Smooth muscle cell (in vitro differentiated cells): ENCODE data around the gene FBXW7. TPM values are rescaled to one million over a fixed set of nuclear protein-coding genes. Genes with fewer than 3 reads are reported as not detected.

Experiments
- DNase-seq: peaks from one replicate; lab custom pipeline; 2025; ENCODE audit not compliant: unreplicated experiment; lab: John Stamatoyannopoulos, UW
- H2AFZ ChIP-seq: fragments of 200-600 bp; sonication (generic); 2 replicates; pipeline ENCODE4 v1.6.0; 2016; ENCODE audit warnings: antibody characterized with exemption, low read depth, mild to moderate bottlenecking
- H3F3A ChIP-seq: fragments of 200-600 bp; sonication (generic); 2 replicates; pipeline ENCODE4 v1.6.0; 2017; ENCODE audit warnings: antibody characterized with exemption, low read depth
- H3K27ac ChIP-seq: fragments of 200-600 bp; sonication (generic); 2 replicates; pipeline ENCODE4 v1.5.1; 2016; ENCODE audit warnings: low read depth, mild to moderate bottlenecking
- H3K27me3 ChIP-seq: fragments of 200-600 bp; sonication (generic); 2 replicates; pipeline ENCODE4 v1.6.1; 2016; ENCODE audit warnings: low read depth, mild to moderate bottlenecking
- H3K36me3 ChIP-seq: fragments of 200-600 bp; sonication (generic); 2 replicates; pipeline ENCODE4 v1.5.1; 2016; ENCODE audit warnings: low read depth
- H3K4me1 ChIP-seq: fragments of 200-600 bp; sonication (generic); 2 replicates; pipeline ENCODE4 v1.5.1; 2016; ENCODE audit warnings: low read depth
- H3K4me2 ChIP-seq: fragments of 200-600 bp; sonication (generic); 2 replicates; pipeline ENCODE4 v1.6.0; 2016; ENCODE audit warnings: mild to moderate bottlenecking
- H3K4me3 ChIP-seq: fragments of 200-600 bp; sonication (generic); 2 replicates; pipeline ENCODE4 v1.5.1; 2016; ENCODE audit warnings: mild to moderate bottlenecking
- H3K79me2 ChIP-seq: fragments of 200-600 bp; sonication (generic); 2 replicates; pipeline ENCODE4 v1.6.0; 2016; ENCODE audit warnings: low read depth, mild to moderate bottlenecking
- H3K9ac ChIP-seq: fragments of 200-600 bp; sonication (generic); 2 replicates; pipeline ENCODE4 v1.6.0; 2016; ENCODE audit warnings: low read depth
- H3K9me3 ChIP-seq: fragments of 200-600 bp; sonication (generic); replicated peaks from 2 replicates; pipeline ENCODE4 v1.5.1; 2016; ENCODE audit warnings: low read depth
- H4K20me1 ChIP-seq: fragments of 200-600 bp; sonication (generic); 2 replicates; pipeline ENCODE4 v1.6.0; 2016; ENCODE audit warnings: low read depth
- WGBS: methylation state at CpG from one replicate; pipeline ENCODE4 v1.1.7; 2016; ENCODE audit warnings: low lambda C conversion rate; 5-methylcytosine and 5-hydroxymethylcytosine counted together
- polyA plus RNA-seq: library from polyadenylated mRNA; unstranded; fragments of >200 nt; fragmentation: Nextera tagmentation; extraction: Ambion mirVana; gene quantifications from 2 replicates; pipeline ENCODE4 v1.2.1, GENCODE V29; 2016
- total RNA-seq: library from RNA; depleted of rRNA; stranded (reverse); fragments of >200 nt; gene quantifications from 2 replicates; pipeline ENCODE4 v1.2.3, GENCODE V29; 2014
- TF ChIP-seq, protein P1 (sequence below): fragments of 200-600 bp; sonication (generic); IDR thresholded peaks from 2 replicates; pipeline ENCODE4 v1.5.1; 2017; ENCODE audit warnings: borderline replicate concordance, mild to moderate bottlenecking, antibody characterized with exemption; ENCODE audit not compliant: insufficient read depth, poor library complexity, severe bottlenecking

FBXW7 gene
- total and polyA plus RNA-seq, 2 experiments from 2014 or later: 16.4 to 31.6 TPM

- Histone ChIP-seq H3K9ac (no peak overlapping the region), H3K27ac (peak overlapping the region; percentile 51), H3K36me3 (no peaks in the 10 kb centered on the region), H3F3A (no peaks in the 10 kb centered on the region), H3K4me1 (no peaks in the 10 kb centered on the region), H3K4me2 (peak overlapping the region; percentile 71), H2AFZ (peak overlapping the region; percentile 44), H3K9me3 (no peaks in the 10 kb centered on the region), H3K27me3 (no peaks in the 10 kb centered on the region), H3K79me2 (no peaks in the 10 kb centered on the region), H4K20me1 (no peaks in the 10 kb centered on the region), H3K4me3 (no peak overlapping the region)
- WGBS: 36% methylated on average over 6 of the region's 6 CpGs
- TF ChIP-seq, protein P1, sequence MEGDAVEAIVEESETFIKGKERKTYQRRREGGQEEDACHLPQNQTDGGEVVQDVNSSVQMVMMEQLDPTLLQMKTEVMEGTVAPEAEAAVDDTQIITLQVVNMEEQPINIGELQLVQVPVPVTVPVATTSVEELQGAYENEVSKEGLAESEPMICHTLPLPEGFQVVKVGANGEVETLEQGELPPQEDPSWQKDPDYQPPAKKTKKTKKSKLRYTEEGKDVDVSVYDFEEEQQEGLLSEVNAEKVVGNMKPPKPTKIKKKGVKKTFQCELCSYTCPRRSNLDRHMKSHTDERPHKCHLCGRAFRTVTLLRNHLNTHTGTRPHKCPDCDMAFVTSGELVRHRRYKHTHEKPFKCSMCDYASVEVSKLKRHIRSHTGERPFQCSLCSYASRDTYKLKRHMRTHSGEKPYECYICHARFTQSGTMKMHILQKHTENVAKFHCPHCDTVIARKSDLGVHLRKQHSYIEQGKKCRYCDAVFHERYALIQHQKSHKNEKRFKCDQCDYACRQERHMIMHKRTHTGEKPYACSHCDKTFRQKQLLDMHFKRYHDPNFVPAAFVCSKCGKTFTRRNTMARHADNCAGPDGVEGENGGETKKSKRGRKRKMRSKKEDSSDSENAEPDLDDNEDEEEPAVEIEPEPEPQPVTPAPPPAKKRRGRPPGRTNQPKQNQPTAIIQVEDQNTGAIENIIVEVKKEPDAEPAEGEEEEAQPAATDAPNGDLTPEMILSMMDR: no peak
- no peak for DNase-seq
Measured at GRCh38 chr4:152577708-152578396, 42.0 kb upstream of the FBXW7 start.

DNA sequence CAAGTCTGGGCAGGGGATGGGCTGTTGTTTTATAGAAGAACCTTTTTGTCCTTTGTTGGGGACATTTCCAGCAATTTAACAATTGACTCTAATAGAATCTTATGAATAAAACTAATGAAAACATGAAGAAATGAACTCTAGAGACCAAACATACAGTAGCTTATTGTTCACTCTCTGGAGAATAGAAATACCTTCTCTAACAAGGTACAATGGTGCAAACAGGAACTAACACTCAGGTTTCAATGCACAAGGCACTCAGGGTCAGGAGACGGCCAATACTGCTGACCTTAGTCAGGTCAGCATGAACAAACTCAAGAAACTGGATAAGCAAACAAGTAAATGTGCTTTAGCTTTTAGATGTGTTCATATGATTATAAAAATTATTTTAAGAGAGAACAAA, 39.6 kb upstream of the FBXW7 start:
- 90% methylated on average over 1 of the region's 1 CpG for WGBS

GRCh38 chr4:152573861-152574260, 38.0 kb upstream of the FBXW7 start:
- DNase-seq: no peak
- TF ChIP-seq, protein P1: no peak
- WGBS: 76% methylated on average over 2 of the region's 2 CpGs
- Histone ChIP-seq H2AFZ (no peak overlapping the region), H4K20me1 (no peaks in the 10 kb centered on the region), H3F3A (no peaks in the 10 kb centered on the region), H3K27me3 (no peaks in the 10 kb centered on the region), H3K4me2 (no peak overlapping the region), H3K4me3 (no peak overlapping the region), H3K79me2 (no peaks in the 10 kb centered on the region), H3K27ac (peak overlapping the region; percentile 94), H3K4me1 (peaks cover 5% of the 10 kb centered on the region), H3K36me3 (no peaks in the 10 kb centered on the region), H3K9ac (no peak overlapping the region), H3K9me3 (no peaks in the 10 kb centered on the region)

More for the DNA sequence above, 39.6 kb upstream of the FBXW7 start:
- no peak overlapping the region for H3K4me3 ChIP-seq
- no peak overlapping the region for H2AFZ ChIP-seq
- H3K36me3 ChIP-seq: no peaks in the 10 kb centered on the region
- no peaks in the 10 kb centered on the region for H4K20me1 ChIP-seq
- TF ChIP-seq, protein P1: no peak
- peaks cover 5% of the 10 kb centered on the region for H3K4me1 ChIP-seq
- H3K27me3 ChIP-seq: no peaks in the 10 kb centered on the region
- DNase-seq: no peak
- H3K9me3 ChIP-seq: no peaks in the 10 kb centered on the region
- no peaks in the 10 kb centered on the region for H3F3A ChIP-seq
- H3K79me2 ChIP-seq: no peaks in the 10 kb centered on the region
- no peak overlapping the region for H3K4me2 ChIP-seq
- no peak overlapping the region for H3K27ac ChIP-seq
- no peak overlapping the region for H3K9ac ChIP-seq
